ENCODE data around the gene TUBB3.
A peak's percentile ranks its signal among the peaks of the same experiment; 100 is the strongest.

The TUBB3 gene

GRCh38 chr16:89938175-89938885 lies 15.2 kb downstream of the TUBB3 start:
- DNase-seq, result no peak

DNA sequence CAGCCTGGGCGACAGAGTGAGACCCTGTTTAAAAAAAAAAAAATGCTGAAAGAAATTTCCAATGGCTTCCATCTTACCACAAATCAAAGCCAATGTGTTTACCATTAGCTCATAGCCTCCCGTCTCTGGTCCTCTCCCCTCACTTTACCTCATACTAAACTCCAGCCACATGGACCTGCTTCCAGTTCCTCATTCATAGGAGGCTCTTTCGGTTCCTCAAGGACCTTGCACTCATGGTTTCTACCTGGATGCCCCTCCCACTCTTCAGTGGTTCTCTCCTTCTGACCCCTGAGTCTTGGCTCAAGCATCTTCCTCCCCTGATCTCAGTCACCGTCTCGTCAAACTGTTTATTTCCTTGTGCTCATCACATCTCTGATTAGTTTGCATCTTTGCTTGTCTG lies 21.6 kb downstream of the TUBB3 start:
- no peak for DNase-seq

DNA sequence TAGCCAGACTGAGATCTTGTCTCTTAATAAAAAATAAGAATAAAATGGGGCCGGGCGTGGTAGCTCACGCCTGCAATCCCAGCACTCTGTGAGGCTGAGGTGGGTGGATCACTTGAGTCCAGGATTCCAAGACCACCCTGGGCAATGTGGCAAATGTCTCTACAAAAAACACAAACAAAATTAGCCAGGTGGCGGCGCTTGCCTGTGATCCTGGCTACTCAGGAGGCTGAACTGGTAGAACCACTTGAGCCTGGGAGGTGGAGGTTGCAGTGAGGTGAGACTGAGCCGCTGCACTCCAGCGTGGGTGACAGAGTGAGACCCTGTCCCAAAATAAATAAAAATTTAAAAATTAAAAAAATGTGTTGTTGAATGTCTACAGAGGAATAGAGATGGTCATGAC lies 22.5 kb downstream of the TUBB3 start:
- DNase-seq, result no peak

DNA sequence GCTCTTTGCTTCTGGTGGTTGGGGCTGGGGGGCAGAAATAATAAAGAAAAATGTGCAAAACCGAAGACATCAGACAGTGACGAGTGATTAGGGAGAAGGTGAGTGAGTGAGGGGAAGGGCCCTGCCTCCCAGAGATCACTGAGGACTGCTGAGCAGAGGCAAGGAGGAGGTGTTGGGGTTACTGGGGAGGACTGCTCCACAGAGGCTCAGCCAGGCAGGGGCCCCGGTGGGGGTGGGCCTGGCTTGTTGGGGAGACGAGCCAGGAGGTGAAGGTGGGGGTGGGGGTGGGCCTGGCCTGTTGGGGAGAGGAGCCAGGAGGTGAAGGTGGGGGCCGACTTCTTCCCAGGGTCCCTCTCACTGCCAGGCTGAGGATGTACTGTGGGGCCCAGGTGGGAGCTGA lies 23.4 kb downstream of the TUBB3 start:
- DNase-seq, result no peak

DNA sequence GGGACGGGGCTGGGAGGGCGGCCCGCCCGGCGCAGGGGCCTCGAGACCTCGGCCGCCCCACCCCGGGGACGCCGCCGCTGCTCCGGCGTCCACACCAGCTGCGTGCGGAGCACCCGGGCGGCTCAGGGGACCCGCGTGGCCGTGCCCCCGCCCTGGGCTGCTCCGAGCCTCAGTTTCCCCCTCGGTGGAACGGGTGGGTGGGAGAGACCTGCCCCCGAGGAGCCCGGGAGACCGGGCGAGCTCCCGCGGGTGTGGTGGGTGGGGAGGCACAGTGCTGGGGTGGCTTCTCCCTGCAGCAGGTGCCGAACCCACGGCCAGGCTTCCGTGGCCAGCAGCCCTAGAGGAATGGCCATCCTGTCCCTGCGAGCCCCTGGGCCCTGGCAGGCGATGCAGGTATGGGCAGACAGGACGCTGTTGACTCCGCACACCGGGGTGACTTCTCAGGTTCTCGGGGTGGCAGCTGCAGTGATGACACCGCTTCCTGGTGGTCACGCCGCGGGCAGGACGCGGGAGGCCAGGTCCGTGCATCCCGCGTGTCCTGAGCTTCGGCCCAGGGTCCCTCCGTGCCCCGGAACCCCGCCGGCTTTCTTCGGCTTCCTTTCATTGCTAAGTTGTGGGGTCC lies 26.1 kb downstream of the TUBB3 start:
- DNase-seq, result peak in 1 of 4 experiments; percentile 39

- no peak for DNase-seq
These were observed 26.6 kb downstream of the TUBB3 start for GRCh38 chr16:89949756-89950155.

DNA sequence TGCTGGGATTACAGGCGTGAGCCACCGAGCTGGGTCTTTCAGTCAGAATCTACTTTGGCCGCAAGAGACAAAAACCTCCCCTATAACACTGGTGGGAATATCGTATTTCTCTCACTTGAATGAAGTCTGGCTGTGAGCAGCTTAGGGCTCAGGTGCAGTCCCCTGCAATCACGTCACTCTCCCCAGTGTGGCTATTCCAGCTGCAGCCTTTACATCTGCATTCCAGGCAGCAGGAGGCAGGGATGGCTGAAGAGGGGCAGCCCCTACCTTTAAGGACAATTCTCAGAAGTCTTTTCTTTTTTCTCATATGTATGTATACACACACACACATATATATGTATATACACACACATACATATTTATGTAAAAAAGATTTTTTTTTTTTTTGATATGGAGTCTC lies 28.4 kb downstream of the TUBB3 start:
- no peak for DNase-seq

DNA sequence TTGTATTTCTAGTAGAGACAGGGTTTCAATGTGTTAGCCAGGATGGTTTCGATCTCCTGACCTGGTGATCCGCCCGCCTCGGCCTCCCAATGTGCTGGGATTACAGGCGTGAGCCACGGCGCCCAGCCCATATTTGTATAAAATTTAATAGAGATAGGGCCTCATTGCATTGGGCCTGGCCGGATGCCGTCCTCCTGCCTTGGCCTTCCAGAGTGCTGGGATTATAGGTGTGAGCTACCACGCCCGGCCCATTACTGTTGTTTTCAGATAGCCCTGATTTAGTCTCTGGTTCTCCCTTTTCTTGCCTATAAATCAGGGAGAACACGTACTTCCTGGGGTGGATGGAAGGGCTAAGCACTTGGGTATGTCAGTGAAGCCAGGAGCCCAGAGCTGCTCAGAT lies 28.9 kb downstream of the TUBB3 start:
- DNase-seq, result no peak

GRCh38 chr16:89952551-89952950 lies 29.4 kb downstream of the TUBB3 start:
- DNase-seq, result no peak

GRCh38 chr16:89953671-89954406 lies 30.7 kb downstream of the TUBB3 start:
- DNase-seq, result no peak

- no peak for DNase-seq
These were observed 31.3 kb downstream of the TUBB3 start for GRCh38 chr16:89954462-89954861.

DNA sequence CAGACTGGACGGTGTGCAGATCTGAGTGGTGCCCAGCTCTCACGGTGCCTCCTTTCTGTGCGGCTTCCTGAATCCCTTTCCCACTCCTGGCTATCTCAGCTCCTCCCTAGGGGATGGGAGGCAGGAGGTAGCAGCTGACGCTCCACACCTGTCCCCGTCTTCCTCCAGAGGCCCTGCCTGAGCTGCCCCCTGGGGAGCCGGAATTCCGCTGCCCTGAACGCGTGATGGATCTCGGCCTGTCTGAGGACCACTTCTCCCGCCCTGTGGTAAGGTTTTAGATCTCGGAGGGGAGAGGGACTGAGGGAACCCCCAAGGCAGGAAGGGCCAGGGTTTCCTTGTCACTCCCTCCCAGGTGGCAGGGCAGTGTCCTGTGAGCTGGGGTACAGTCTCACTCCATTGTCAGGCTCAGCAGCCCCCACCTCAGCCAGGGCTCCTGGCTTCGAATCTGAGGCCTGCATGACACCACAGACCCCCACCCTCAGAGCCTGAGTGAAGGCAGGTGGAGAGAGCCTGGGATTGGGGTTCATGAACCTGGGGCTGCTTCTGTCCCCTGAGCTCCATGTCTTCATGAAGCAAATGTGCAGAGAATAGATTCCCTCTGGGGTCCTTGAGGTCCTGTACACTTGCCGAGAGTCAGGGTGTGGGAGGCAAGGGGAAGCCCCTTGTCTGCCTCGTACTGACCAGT lies 32.0 kb downstream of the TUBB3 start:
- no peak for DNase-seq

- DNase-seq, result peak; percentile 62 to 89 (median 84)
These were observed 33.5 kb downstream of the TUBB3 start for GRCh38 chr16:89956505-89957215.

GRCh38 chr16:89957216-89957785 lies 34.2 kb downstream of the TUBB3 start:
- DNase-seq, result peak; percentile 9 to 49 (median 24)

DNA sequence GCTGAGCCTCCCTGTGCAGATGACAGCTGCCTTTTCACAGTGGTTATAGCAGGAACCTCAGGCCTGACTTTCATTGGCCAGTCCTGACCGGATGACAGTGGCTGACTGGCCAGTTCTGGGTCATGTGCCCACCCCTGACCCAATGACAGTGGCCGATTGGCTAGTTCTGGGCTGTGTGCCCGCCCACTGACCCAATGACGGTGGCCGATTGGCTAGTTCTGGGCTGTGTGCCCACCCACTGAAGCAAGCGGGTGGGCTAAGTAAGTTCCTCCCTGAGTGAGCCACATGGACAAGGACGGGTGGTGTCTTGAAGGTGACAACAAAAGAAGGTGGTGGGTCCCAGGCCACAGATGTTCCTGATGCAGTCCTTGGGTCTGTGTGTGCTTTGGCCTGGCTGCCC lies 34.9 kb downstream of the TUBB3 start:
- peak; percentile 74 to 87 (median 83) for DNase-seq

DNA sequence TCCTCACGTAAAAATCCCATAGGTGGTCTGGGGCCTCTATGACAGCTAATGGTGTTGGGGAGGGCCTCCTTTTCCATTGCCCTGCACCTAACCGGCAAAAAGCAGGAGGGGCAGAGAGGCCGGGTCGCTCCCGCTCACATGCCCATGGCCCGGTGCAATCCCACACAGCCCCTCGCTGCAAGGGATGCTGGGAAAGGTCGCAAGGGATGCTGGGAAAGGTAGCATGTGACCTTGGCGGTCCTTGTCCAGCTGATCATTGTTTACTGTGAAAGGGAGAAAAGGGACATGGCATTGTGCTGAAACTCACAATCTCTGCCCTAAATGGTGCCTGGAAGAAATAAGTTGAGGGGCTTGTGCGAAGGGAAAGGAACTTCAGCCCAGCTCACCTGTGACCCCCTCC lies 35.5 kb downstream of the TUBB3 start:
- DNase-seq, result no peak

DNA sequence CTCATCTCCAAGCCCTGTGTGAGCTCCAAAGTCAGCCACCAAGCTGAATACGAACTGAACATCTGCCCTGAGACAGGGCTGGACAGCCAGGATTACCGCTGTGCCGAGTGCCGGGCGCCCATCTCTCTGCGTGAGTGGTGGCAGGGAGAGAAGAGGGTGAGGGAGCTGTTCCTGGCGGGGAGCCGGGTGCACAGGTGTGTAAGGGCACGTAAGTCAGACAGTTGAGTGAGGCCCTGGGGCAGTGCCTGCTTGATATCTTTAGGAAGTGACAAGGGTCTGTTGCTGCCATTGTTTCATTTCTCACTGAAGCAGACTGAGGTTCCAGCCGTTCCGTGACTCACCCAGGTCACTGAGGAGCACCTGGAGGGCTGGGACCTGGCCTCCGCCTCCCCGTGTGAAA lies 37.8 kb downstream of the TUBB3 start:
- DNase-seq, result no peak

- DNase-seq, result no peak
These were observed 38.8 kb downstream of the TUBB3 start for GRCh38 chr16:89961920-89962319.

- no peak for DNase-seq
These were observed 39.8 kb downstream of the TUBB3 start for GRCh38 chr16:89962754-89963498.

GRCh38 chr16:89964201-89964600 lies 41.1 kb downstream of the TUBB3 start:
- DNase-seq, result no peak

DNA sequence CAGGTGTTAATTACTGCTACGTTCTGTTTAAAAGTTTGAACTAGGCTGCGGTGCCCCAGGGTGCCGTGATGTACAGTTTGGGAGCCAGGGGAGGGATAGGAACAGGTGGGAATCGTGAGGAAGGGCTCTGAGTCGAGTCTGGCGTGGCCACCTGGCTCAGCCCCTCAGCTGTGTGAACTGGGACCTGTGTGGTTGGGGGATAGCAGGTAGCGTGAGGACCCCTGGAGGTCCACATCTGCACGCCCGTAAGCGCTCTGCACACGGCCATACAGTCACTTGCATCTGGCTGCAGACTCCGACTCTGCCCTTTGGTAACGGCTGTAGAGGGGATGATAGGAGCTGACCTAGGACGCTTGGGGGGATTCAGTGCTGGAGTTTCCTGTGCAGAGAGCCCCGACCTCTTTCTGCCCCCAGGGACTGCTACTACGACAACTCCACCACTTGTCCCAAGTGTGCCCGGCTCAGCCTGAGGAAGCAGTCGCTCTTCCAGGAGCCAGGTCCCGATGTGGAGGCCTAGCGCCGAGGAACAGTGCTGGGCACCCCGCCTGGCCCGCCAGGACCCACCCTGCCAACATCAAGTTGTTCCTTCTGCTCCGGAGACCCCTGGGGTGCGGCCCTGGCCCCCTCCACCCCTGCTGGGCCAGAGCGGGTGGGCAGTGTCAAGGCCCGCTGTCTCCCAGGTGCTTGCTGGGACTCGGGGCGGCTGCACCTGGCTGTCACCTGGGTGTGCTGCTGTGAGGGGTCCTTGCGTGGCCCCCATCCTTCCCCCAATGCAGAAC lies 42.5 kb downstream of the TUBB3 start:
- no peak for DNase-seq
